Measurements from ENCODE around the gene FKBP8. TPM values are rescaled to one million over a fixed set of nuclear protein-coding genes. Genes with fewer than 3 reads are reported as not detected.

Gene FKBP8
- total and polyA plus RNA-seq, 4 donors = 59.1 to 225 (median 101) TPM

DNA sequence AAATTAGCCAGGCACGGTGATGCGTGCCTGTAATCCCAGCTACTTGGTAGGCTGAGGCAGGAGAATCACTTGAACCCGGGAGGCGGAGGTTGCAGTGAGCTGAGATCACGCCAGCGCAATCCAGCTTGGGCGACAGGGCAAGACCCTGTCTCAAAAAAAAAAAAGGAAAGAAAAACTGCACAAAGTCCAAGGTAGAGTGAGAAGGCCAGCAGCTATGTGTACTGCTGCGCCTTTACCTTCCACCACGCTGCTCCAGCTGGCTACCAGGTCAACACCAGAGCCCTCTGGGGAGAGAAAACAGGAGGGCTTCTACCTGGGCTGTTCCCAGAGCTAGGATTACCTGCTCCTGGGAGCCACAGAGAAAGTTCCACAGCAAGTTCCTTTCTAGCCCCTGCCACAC lies 24.7 kb downstream of the FKBP8 start:
- H3K4me3 ChIP-seq (ENCODE audit: low read depth in 1 of 3, low read length in 3 of 3) = no peak overlapping the region
- no peak for TF ChIP-seq HNF4G (IDR thresholded peaks at IDR 0.05)
- TF ChIP-seq, protein P1, sequence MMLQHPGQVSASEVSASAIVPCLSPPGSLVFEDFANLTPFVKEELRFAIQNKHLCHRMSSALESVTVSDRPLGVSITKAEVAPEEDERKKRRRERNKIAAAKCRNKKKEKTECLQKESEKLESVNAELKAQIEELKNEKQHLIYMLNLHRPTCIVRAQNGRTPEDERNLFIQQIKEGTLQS (IDR thresholded peaks at IDR 0.05) = no peak
- no peak for TF ChIP-seq SP1 (IDR thresholded peaks at IDR 0.05)
- TF ChIP-seq REST (IDR thresholded peaks at IDR 0.05) = no peak
- no peak for TF ChIP-seq RAD21 (IDR thresholded peaks at IDR 0.05)
- TF ChIP-seq FOXA1 (IDR thresholded peaks at IDR 0.05) = no peak
- TF ChIP-seq HNF4A (conservative IDR thresholded peaks at IDR 0.05) = no peak
- no peak for TF ChIP-seq MAX (IDR thresholded peaks at IDR 0.05)
- TF ChIP-seq, protein P2, sequence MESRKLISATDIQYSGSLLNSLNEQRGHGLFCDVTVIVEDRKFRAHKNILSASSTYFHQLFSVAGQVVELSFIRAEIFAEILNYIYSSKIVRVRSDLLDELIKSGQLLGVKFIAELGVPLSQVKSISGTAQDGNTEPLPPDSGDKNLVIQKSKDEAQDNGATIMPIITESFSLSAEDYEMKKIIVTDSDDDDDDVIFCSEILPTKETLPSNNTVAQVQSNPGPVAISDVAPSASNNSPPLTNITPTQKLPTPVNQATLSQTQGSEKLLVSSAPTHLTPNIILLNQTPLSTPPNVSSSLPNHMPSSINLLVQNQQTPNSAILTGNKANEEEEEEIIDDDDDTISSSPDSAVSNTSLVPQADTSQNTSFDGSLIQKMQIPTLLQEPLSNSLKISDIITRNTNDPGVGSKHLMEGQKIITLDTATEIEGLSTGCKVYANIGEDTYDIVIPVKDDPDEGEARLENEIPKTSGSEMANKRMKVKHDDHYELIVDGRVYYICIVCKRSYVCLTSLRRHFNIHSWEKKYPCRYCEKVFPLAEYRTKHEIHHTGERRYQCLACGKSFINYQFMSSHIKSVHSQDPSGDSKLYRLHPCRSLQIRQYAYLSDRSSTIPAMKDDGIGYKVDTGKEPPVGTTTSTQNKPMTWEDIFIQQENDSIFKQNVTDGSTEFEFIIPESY (IDR thresholded peaks at IDR 0.05) = no peak
- TF ChIP-seq JUND (IDR thresholded peaks at IDR 0.05) = no peak
- TF ChIP-seq FOXA2 (IDR thresholded peaks at IDR 0.05) = no peak
- no peak for TF ChIP-seq RXRA (IDR thresholded peaks at IDR 0.05)
- TF ChIP-seq NR2F2 (IDR thresholded peaks at IDR 0.05) = no peak
- no peak for TF ChIP-seq EGR1 (IDR thresholded peaks at IDR 0.05; ENCODE audit: low read depth in 2 of 2)
- TF ChIP-seq GABPA (IDR thresholded peaks at IDR 0.05 in 1 of 2, conservative IDR thresholded peaks at IDR 0.05 in 1 of 2) = no peak
- TF ChIP-seq YY1 (IDR thresholded peaks at IDR 0.05) = no peak
- no peak overlapping the region for H3K9ac ChIP-seq (ENCODE audit: low read depth in 1 of 2, low read length in 2 of 2)
- H3K27ac ChIP-seq (ENCODE audit: low read depth in 1 of 2, low read length in 2 of 2) = peak overlapping the region; percentile 19 to 100
- peaks cover 16 to 47% (median 29%) of the 10 kb centered on the region in 4 donors for H3K4me1 ChIP-seq (ENCODE audit: control insufficient read depth in 4 of 4, insufficient read depth in 4 of 4, low read length in 3 of 4)
- WGBS = 81% methylated on average over 9 of the region's 9 CpGs
- H3K36me3 ChIP-seq (ENCODE audit: control insufficient read depth in 4 of 4, insufficient read depth in 3 of 4, low read depth in 1 of 4, low read length in 3 of 4) = no peaks in the 10 kb centered on the region
- DNase-seq (ENCODE audit: low spot score) = no peak
- no peaks in the 10 kb centered on the region for H3K27me3 ChIP-seq (ENCODE audit: control insufficient read depth in 4 of 4, insufficient read depth in 4 of 4, low read length in 3 of 4)
- H3K9me3 ChIP-seq (ENCODE audit: control insufficient read depth in 4 of 4, low read length in 3 of 4) = no peaks in the 10 kb centered on the region

- H3K9me3 ChIP-seq (ENCODE audit: control insufficient read depth in 4 of 4, low read length in 3 of 4) = no peaks in the 10 kb centered on the region
- no peak overlapping the region for H3K4me3 ChIP-seq (ENCODE audit: low read depth in 1 of 3, low read length in 3 of 3)
- no peak overlapping the region for H3K9ac ChIP-seq (ENCODE audit: low read depth in 1 of 2, low read length in 2 of 2)
- H3K27me3 ChIP-seq (ENCODE audit: control insufficient read depth in 4 of 4, insufficient read depth in 4 of 4, low read length in 3 of 4) = no peaks in the 10 kb centered on the region
- 87% methylated on average over 4 of the region's 4 CpGs for WGBS
- TF ChIP-seq, protein P2 (IDR thresholded peaks at IDR 0.05) = no peak
- TF ChIP-seq FOXA2 (IDR thresholded peaks at IDR 0.05) = no peak
- TF ChIP-seq NR2F2 (IDR thresholded peaks at IDR 0.05) = no peak
- TF ChIP-seq, protein P1 (IDR thresholded peaks at IDR 0.05) = no peak
- no peak for TF ChIP-seq SP1 (IDR thresholded peaks at IDR 0.05)
- no peak for TF ChIP-seq RXRA (IDR thresholded peaks at IDR 0.05)
- no peak for TF ChIP-seq HNF4G (IDR thresholded peaks at IDR 0.05)
- DNase-seq (ENCODE audit: low spot score) = no peak
- H3K36me3 ChIP-seq (ENCODE audit: control insufficient read depth in 4 of 4, insufficient read depth in 3 of 4, low read depth in 1 of 4, low read length in 3 of 4) = no peaks in the 10 kb centered on the region
- H3K4me1 ChIP-seq (ENCODE audit: control insufficient read depth in 4 of 4, insufficient read depth in 4 of 4, low read length in 3 of 4) = peaks cover 16 to 51% (median 36%) of the 10 kb centered on the region in 4 donors
- H3K27ac ChIP-seq (ENCODE audit: low read depth in 1 of 2, low read length in 2 of 2) = no peak overlapping the region
Measured at GRCh38 chr19:18517606-18518005, 25.8 kb downstream of the FKBP8 start.
